D721Med (cell line): ENCODE measurements around the gene TOB1.
A peak's percentile ranks its signal among the peaks of the same experiment; 100 is the strongest.

ENCODE experiments used
- DNase-seq: peaks from one replicate; pipeline ENCODE4 v3.0.0; 2011; ENCODE audit warnings: low spot score; ENCODE audit not compliant: insufficient read length
- FAIRE-seq: peaks from 2 replicates; lab custom pipeline; 2011; peaks lifted over from hg19 to GRCh38; lab: Jason Lieb, UNC
- TF ChIP-seq, protein P1 (sequence below): IDR thresholded peaks from 2 replicates; pipeline ENCODE4 v1.5.1; 2012; ENCODE audit warnings: mild to moderate bottlenecking, control low read depth; ENCODE audit not compliant: insufficient read depth; ENCODE audit errors: missing control alignments

Gene TOB1

DNA sequence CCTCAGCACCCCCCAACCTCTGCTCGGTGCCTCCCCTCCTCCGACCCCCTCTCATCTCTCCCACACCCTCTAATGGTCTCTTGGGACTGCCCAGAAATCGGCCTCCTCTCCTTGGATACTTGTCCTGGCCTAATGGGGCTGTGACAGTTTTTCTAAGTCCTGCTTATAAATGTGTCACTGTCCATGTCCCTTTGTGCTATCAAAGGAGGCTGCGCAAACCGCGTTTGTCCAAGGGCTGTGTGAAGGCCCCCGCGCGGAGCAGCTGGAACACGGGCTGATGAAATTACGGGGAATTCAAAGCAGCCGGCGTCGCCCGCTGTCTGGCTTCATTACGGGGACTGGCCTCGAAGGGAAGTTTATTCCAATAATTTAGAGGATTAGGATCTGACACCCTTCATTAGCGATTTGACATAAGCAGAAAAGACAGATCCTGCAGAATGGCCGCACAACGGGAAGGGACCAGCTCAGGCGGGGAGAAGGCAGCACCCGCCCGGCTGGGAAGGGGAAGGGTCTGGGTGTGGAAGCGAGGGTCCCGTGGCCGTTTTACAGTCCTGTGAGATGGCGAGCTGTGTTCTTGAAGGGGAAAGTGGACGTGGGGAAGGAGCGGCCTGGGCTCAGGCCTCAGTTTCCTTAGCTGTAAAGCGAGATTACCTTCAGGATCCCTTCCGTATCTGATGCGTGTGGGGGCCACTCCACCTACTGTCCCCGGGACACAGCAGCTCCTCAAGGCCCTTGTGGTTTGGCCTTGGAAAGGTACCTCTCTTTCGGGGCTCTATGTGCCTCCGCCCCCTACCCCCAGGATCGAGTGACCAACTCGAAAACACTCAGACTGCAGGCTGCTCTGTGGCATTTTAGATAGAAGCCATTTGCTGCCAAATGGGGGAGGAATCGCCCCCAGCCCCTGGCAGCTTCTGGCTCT lies 32.4 kb downstream of the TOB1 start:
- DNase-seq (peak; percentile 58), FAIRE-seq (no peak)
- TF ChIP-seq, protein P1, sequence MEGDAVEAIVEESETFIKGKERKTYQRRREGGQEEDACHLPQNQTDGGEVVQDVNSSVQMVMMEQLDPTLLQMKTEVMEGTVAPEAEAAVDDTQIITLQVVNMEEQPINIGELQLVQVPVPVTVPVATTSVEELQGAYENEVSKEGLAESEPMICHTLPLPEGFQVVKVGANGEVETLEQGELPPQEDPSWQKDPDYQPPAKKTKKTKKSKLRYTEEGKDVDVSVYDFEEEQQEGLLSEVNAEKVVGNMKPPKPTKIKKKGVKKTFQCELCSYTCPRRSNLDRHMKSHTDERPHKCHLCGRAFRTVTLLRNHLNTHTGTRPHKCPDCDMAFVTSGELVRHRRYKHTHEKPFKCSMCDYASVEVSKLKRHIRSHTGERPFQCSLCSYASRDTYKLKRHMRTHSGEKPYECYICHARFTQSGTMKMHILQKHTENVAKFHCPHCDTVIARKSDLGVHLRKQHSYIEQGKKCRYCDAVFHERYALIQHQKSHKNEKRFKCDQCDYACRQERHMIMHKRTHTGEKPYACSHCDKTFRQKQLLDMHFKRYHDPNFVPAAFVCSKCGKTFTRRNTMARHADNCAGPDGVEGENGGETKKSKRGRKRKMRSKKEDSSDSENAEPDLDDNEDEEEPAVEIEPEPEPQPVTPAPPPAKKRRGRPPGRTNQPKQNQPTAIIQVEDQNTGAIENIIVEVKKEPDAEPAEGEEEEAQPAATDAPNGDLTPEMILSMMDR: no peak

DNA sequence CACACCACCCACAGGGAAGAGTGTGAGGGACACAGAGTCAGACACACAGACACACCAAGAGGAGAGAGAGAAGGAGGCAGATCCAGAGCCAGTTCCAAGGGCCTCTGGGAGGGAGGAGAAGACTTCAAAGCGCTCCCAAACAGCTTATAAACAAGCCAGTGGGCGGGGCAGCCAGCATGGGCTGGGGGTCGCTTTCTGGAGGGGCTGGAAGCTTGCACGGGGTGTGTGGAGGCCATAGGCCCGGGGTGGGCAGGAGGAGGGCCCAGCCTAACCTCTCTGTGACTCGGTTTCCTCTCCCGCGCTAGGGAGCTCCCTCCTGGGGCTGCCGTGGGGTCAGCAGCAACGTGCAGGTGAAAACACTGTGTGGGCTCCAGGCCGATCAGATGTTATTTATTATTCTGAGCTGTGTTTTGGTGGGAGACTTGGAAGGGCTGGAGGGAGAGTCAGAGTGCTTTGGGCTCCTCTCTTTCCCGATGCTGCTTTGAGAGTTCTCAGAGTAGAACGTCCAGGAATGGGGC lies 33.2 kb downstream of the TOB1 start:
- DNase-seq (no peak), FAIRE-seq (no peak)
- TF ChIP-seq, protein P1: no peak

DNA sequence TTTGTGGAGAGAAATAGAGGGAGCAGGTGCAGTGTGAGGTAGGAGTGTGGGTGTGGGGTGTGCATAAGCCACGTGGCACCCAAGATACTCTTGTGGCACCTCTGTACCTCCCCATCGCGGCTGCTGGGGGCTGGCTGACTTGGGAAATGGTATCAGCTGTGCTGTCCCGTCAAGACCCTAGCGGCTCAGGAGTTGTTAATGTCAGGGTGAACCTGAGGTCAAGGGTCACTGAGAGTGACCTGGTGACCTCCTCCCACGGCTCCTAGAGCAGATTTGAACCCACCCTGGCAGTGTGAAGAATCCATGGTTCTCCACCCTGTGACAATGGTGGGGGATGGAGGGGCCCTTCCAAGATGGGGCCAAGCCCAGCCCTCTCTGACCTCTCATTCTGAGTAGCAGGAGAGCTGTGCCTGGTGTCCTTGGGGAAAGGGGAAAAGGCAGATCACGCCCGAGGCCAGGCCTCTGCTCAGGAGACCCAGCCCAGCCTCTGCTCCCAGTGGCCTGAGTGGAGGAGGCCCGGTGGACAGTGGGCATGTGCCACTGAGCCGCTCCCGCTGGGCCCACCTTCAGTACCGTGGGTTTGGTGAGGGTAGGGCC lies 33.8 kb downstream of the TOB1 start:
- no peak for FAIRE-seq
- TF ChIP-seq, protein P1: no peak
- DNase-seq: no peak

DNA sequence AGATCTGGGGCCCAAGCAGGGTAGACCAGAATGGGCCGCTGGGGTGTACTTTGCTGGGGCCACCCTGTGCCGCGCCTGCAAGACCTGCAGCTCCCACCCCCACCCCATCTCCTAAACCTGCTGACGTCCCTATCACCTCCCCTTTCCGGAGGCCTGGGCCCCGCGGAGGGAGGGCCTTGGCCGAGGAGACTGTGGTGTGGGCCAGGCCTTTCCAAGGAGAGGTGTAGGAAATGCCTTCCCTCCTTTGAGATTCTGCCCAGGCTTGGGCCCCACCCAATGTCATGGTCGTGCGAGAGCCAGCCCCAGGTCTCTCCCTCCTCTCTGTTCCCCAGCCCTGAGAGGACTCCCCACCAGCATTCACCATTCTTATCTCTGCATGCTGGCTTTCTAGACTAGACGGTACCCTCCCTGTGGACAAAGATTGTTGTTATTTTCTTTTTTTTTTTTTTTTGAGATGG lies 34.7 kb downstream of the TOB1 start:
- TF ChIP-seq, protein P1: no peak
- FAIRE-seq (no peak), DNase-seq (no peak)

DNA sequence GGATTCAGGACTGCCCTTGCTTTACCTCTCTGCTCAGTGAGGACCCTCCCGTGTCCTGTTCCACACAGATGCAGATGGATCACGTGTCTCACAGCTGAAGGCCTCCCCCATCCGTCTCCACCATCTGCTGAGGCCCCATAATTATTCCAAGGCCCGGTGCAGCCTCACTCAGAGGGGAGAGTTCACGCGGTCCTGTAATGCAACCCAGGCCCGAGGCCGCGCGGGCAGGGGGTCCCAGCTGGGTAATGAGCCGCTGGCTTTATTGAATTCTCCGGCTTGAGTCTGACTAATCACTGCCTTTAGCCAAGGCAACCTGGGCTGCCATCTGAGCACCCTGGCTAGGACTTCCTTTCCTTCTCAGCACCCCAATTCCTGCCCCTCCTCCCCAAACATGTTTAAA lies 35.2 kb downstream of the TOB1 start:
- DNase-seq (no peak), FAIRE-seq (no peak)
- TF ChIP-seq, protein P1: no peak

DNA sequence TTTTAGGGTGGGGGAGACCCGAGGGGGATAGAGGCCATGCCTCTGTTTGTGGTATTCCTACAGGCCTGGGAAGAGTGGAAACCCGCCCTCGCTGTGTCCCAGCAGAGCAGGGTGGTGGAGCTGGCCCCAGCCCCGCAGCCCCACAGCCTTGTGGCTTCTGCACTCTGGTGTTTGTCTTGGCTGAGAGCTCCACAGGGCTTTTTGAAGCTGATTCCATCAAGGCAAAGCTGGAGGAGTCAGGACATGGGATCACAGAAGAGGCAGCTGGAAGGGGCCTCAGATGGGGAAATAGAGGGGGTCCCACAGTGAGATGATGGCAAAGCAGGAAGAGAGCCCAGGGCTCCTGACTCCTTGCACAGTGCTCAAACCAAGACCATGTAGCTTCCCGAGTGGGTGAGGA lies 35.8 kb downstream of the TOB1 start:
- FAIRE-seq: no peak
- DNase-seq: no peak
- TF ChIP-seq, protein P1: no peak

DNA sequence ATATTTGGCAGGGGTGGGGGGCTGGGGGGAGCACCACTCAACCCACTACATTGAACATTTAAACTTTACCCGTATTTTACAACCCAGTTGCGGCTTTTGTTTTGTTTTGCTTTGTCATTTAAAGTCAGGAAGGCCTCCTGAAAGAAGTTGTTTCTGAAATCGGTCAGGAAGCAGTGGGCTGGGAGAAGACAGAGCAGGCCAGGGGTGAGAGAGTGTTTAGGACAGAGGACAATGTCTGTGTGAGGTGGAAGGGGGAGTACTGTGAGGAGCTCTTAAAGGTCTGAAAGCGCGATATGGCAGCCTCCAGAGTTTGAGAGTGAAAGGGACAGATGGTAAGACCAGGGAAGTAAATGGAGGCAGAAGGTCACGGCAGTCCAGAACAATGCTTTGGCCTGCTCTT lies 36.8 kb downstream of the TOB1 start:
- FAIRE-seq (no peak), DNase-seq (no peak)
- TF ChIP-seq, protein P1: no peak
